SK-N-SH treated with all-trans-retinoic acid at 6 μM for 48 hours (cell line): ENCODE results near the gene ZBTB22.

Source experiments
- ATAC-seq: fragments of 200-7000 bp; cut with Tn5 transposase; 3 replicates; pipeline ENCODE4 v1.9.1; 2020; ENCODE audit warnings: mild to moderate bottlenecking, moderate library complexity
- ARNTL ChIP-seq: fragments of 450-650 bp; formaldehyde crosslinking; IDR thresholded peaks from 2 replicates; pipeline ENCODE4 v1.5.0; 2020; ENCODE audit warnings: low read depth, mild to moderate bottlenecking, moderate library complexity, borderline replicate concordance
- CREB5 ChIP-seq: fragments of 250-450 bp; sonication (Bioruptor Pico); IDR thresholded peaks from 2 replicates; pipeline ENCODE4 v1.5.1; 2020; ENCODE audit warnings: low read depth, mild to moderate bottlenecking, moderate library complexity
- ESRRG ChIP-seq: fragments of 250-450 bp; sonication (Bioruptor Pico); IDR thresholded peaks from 2 replicates; pipeline ENCODE4 v1.6.1; 2021; ENCODE audit warnings: mild to moderate bottlenecking
- GLIS3 ChIP-seq: fragments of 250-450 bp; sonication (Bioruptor Pico); IDR thresholded peaks from 2 replicates; pipeline ENCODE4 v1.5.0; 2020; ENCODE audit warnings: mild to moderate bottlenecking, moderate library complexity
- ISL1 ChIP-seq: fragments of 250-450 bp; sonication (Bioruptor Pico); IDR thresholded peaks from 2 replicates; pipeline ENCODE4 v2.1.2; 2022; ENCODE audit warnings: mild to moderate bottlenecking, moderate library complexity
- OSR1 ChIP-seq: fragments of 250-450 bp; sonication (Bioruptor Pico); IDR thresholded peaks from 2 replicates; pipeline ENCODE4 v1.8.0; 2022; ENCODE audit warnings: moderate library complexity, mild to moderate bottlenecking, inconsistent platforms
- PPARA ChIP-seq: fragments of 250-450 bp; sonication (Bioruptor Pico); IDR thresholded peaks from 2 replicates; pipeline ENCODE4 v1.5.0; 2020; ENCODE audit warnings: mild to moderate bottlenecking, borderline replicate concordance
- RARB ChIP-seq: fragments of 250-450 bp; sonication (Bioruptor Pico); IDR thresholded peaks from 2 replicates; pipeline ENCODE4 v1.8.0; 2021; ENCODE audit warnings: mild to moderate bottlenecking, moderate library complexity
- SNAI2 ChIP-seq: fragments of 250-450 bp; sonication (Bioruptor Pico); IDR thresholded peaks from 2 replicates; pipeline ENCODE4 v1.5.0; 2020; ENCODE audit warnings: mild to moderate bottlenecking, moderate library complexity
- TOX ChIP-seq: fragments of 250-450 bp; sonication (Bioruptor Pico); IDR thresholded peaks from 2 replicates; pipeline ENCODE4 v1.8.0; 2021; ENCODE audit warnings: mild to moderate bottlenecking, moderate library complexity, borderline replicate concordance
- ZC3H10 ChIP-seq: fragments of 250-450 bp; sonication (Bioruptor Pico); IDR thresholded peaks from 2 replicates; pipeline ENCODE4 v1.5.1; 2021; ENCODE audit warnings: mild to moderate bottlenecking, moderate library complexity
- ZFP3 ChIP-seq: fragments of 250-450 bp; sonication (Bioruptor Pico); IDR thresholded peaks from 2 replicates; pipeline ENCODE4 v1.5.0; 2020; ENCODE audit warnings: mild to moderate bottlenecking, moderate library complexity
- ZFP30 ChIP-seq: fragments of 450-650 bp; formaldehyde crosslinking; IDR thresholded peaks from 2 replicates; pipeline ENCODE4 v1.5.0; 2022; ENCODE audit warnings: mild to moderate bottlenecking, moderate library complexity
- ZNF565 ChIP-seq: fragments of 450-650 bp; formaldehyde crosslinking; conservative IDR thresholded peaks from 2 replicates; pipeline ENCODE4 v1.5.0; 2020; ENCODE audit warnings: low read depth, mild to moderate bottlenecking, moderate library complexity
- ZNF8 ChIP-seq: fragments of 450-650 bp; formaldehyde crosslinking; IDR thresholded peaks from 2 replicates; pipeline ENCODE4 v1.5.0; 2020; ENCODE audit warnings: mild to moderate bottlenecking, moderate library complexity
- TF ChIP-seq, protein P1 (sequence below): fragments of 250-450 bp; sonication (Bioruptor Pico); IDR thresholded peaks from 2 replicates; pipeline ENCODE4 v1.8.0; 2020; ENCODE audit warnings: mild to moderate bottlenecking, moderate library complexity, borderline replicate concordance
- TF ChIP-seq, protein P2 (sequence below): fragments of 250-450 bp; sonication (Bioruptor Pico); IDR thresholded peaks from 2 replicates; pipeline ENCODE4 v1.5.1; 2021; ENCODE audit warnings: mild to moderate bottlenecking, moderate library complexity

ZBTB22 gene

DNA sequence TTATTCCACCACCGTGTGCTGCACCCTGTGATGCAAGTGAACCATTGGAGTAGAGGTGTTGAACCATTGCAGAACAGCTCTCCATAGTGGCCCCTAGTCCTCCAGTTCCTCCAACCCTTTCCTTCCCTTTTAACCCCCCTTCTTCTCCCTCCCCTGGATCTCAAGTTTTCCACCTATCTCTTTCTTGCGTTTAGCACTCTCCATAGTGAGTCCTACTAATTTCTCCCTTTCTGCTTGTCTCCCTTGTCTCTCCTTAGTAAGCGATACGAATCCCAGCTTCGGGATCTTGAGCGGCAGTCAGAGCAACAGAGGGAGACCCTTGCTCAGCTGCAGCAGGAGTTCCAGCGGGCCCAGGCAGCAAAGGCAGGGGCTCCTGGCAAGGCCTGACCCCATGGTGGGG is 27.1 kb downstream of the ZBTB22 start (continued):
- TF ChIP-seq, protein P1, sequence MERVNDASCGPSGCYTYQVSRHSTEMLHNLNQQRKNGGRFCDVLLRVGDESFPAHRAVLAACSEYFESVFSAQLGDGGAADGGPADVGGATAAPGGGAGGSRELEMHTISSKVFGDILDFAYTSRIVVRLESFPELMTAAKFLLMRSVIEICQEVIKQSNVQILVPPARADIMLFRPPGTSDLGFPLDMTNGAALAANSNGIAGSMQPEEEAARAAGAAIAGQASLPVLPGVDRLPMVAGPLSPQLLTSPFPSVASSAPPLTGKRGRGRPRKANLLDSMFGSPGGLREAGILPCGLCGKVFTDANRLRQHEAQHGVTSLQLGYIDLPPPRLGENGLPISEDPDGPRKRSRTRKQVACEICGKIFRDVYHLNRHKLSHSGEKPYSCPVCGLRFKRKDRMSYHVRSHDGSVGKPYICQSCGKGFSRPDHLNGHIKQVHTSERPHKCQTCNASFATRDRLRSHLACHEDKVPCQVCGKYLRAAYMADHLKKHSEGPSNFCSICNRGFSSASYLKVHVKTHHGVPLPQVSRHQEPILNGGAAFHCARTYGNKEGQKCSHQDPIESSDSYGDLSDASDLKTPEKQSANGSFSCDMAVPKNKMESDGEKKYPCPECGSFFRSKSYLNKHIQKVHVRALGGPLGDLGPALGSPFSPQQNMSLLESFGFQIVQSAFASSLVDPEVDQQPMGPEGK (CRISPR knock-in tag): no peak
- TF ChIP-seq OSR1: no peak
- no peak for TF ChIP-seq ZFP30 (CRISPR knock-in tag)
- TF ChIP-seq ZC3H10: no peak
- no peak for TF ChIP-seq GLIS3 (CRISPR knock-in tag)
- no peak for TF ChIP-seq ISL1 (CRISPR knock-in tag)

DNA sequence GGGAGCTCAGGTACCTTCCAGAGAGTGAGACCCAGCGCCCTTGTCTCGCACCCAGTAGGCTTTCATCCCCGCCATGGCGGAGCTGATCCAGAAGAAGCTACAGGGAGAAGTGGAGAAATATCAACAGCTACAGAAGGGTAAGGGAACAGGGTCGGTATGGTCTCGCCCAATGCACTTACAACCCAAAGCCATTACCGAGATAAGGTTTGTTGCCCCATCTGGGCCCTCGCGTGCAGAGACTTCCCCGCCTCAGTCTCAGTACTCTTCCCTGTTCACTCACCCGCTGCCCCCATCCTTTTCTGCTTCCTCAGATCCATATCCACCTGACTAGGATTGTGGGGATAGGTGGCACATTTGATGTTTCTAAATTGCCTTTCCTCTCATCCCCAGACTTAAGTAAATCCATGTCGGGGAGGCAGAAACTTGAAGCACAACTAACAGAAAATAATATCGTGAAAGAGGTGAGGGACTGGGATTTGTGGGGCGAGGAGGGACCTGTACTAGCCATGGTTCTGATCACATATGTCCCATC is 27.7 kb downstream of the ZBTB22 start:
- ATAC-seq: peak; percentile 31
- no peak for TF ChIP-seq GLIS3 (CRISPR knock-in tag)
- TF ChIP-seq ARNTL: no peak

- ATAC-seq: peak; percentile 96
Observed at GRCh38 chr6:33288921-33289783, 28.4 kb downstream of the ZBTB22 start, which contains the start of the genes PFDN6 and WDR46. Gene PFDN6 (plus strand): TSS chr6:33289601. CDS start chr6:33289857, 256 bp downstream. Gene WDR46 (minus strand): TSS chr6:33289239. CDS start chr6:33289170, 69 bp downstream.

DNA sequence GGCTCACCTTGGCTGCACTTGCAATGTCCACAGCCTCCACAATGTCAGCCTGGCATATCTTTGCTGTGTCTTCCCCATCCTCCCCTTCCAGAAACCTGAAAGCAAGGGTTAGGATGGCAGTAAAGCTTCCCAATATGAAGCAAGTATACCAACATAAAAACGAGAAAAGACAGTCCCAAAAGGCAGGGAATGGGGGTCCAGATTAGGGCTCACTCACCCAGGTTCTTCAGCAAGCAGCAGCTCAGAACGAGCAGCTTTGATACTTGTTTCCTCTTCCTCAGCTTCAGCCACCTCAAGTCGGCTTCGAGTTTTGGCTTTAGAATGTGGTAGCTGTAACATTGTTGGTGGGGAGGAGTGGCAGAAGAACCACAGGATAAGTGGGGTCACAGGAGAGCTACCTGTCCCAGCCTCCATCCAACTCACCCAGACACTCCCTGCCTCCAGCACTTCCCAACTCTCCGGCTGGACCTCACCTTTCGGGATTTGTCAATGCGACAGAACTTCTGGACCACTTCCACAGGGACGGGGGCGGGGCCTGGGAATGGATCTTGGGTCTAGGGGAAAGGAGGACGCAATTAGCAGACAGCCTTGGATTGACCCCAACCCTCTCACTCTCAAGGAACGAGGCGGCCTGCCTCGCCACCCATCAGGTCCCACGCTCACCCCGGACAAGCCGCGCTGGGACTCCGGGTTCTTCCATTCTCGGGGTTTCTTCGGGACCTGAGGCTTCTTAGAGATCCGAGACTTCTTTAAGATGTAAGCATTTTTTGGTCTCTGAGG is 29.2 kb downstream of the ZBTB22 start:
- no peak for TF ChIP-seq ZNF565 (CRISPR knock-in tag)
- no peak for TF ChIP-seq TOX (CRISPR knock-in tag)
- no peak for TF ChIP-seq GLIS3 (CRISPR knock-in tag)
- TF ChIP-seq ZFP3 (CRISPR knock-in tag): no peak
- TF ChIP-seq, protein P1 (CRISPR knock-in tag): no peak
- TF ChIP-seq, protein P2, sequence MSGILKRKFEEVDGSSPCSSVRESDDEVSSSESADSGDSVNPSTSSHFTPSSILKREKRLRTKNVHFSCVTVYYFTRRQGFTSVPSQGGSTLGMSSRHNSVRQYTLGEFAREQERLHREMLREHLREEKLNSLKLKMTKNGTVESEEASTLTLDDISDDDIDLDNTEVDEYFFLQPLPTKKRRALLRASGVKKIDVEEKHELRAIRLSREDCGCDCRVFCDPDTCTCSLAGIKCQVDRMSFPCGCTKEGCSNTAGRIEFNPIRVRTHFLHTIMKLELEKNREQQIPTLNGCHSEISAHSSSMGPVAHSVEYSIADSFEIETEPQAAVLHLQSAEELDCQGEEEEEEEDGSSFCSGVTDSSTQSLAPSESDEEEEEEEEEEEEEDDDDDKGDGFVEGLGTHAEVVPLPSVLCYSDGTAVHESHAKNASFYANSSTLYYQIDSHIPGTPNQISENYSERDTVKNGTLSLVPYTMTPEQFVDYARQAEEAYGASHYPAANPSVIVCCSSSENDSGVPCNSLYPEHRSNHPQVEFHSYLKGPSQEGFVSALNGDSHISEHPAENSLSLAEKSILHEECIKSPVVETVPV (CRISPR knock-in tag): no peak
- no peak for TF ChIP-seq CREB5 (CRISPR knock-in tag)
- no peak for TF ChIP-seq RARB
- TF ChIP-seq PPARA: no peak
- no peak for TF ChIP-seq ZC3H10
- TF ChIP-seq ZNF8: no peak
- TF ChIP-seq ZFP30 (CRISPR knock-in tag): no peak
- TF ChIP-seq SNAI2 (CRISPR knock-in tag): no peak
- no peak for TF ChIP-seq ESRRG (CRISPR knock-in tag)
- ATAC-seq: no peak

More at GRCh38 chr6:33288921-33289783, 28.4 kb downstream of the ZBTB22 start, which contains the start of the genes PFDN6 and WDR46:
- TF ChIP-seq PPARA (peak; percentile 68; the same call in 1 of the 2 replicates), ZFP30 (CRISPR knock-in tag) (no peak), OSR1 (no peak)
- TF ChIP-seq, all 23 proteins: peak for 1
